HG02852 (cell line): ENCODE measurements around the gene TMEM63B.
A peak's percentile ranks its signal among the peaks of the same experiment; 100 is the strongest.
"Not testable (repeated sequence)": the region's sequence is repeated elsewhere in the genome, so short reads cannot be mapped to it uniquely, and the experiment has no call there.

Experiments used
- ATAC-seq: cut with Tn5 transposase; IDR thresholded peaks from one replicate; pipeline ENCODE4 v1.9.1; 2021; ENCODE audit warnings: mild to moderate bottlenecking, moderate library complexity; ENCODE audit not compliant: unreplicated experiment

The TMEM63B gene

DNA sequence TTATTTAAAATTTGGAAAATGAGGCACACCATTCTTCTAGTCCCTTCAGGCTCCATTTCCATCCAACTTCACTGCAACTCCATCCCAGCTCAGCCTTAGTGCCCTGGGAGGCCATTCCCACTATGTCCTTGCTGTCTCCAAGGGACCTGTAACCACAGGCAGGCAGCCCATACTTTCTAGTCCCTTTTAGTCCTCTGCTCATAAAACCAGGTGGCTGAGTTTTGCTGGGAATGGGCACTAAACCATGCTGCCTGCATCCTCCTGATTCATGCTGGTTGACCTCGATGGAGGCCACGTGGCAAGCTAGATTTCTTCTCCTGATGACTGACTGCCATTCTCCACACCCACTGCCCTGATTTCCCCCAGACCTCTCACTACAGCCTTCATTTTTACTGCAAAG is 61.9 kb downstream of the TMEM63B start:
- ATAC-seq, result no peak

DNA sequence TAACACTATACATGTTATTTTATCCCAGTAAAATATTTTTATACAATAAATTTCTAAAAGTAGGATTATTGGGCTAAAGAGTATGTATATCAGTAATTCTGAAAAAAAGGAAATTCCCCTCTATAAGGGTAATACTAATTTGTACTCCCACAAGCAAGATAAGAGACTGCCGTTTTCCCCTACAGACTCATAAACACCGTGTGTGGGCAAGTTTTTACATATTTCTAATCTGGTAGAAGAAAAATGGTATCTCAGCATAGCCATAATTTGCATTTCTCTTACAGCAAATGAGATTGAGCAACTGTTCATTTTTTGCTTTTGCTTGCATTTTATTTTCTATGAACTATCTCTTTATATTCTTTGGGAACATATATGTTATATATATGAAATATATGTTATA is 63.4 kb downstream of the TMEM63B start:
- peak; percentile 90 for ATAC-seq

DNA sequence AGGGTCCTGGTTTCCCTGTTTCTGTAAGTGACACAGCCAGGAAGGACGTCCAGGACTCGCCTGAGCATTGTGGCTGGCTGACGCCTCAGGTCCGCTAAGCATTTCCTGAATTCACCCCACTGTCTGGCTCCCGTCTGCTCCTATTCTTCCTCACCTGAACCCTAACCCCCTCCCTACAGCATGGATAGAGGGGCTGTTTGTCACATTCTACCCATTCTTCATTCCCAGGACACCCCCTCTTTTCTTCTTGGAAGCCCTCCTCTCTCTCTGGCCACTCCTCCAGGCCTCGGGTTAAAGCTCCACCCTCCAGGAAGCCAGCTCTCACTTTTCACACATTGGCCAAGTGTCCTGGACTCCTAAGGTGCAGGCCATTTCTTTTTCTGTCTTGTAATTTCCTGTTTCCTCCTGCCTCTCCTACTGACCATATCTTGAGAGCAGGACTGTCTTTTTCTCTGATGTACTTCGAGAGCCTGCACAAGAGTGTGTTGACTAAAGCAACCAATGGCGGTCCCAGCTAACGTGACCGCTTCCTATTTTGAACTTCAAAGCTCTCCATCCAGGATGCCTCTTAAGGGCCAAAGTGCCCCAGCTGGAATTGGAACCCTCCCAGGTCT is 65.2 kb downstream of the TMEM63B start:
- ATAC-seq, result no peak

DNA sequence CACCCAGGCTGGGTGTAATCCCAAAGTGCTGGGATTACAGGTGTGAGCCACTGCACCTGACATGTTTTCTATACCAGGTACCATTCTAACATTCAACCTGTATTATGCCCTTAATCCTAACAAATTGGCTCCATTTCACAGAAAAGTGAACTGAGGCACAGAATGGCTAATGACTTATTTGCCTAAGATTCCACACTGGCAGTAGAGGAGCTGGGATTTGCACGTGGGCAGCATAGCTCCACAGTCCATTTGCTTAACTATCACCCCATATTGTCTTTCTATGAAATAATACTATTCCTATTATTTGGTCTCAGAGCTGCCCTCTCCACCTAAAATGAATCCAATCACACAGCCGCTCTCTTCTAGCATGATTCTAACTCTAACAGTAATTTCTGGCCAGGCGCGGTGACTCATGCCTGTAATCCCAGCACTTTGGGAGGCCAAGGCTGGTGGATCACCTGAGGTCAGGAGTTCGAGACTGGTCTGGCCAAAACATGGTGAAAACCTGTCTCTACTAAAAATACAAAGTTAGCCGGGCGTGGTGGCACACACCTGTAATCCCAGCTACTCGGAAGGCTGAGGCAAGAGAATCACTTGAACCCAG is 66.1 kb downstream of the TMEM63B start:
- ATAC-seq, result no peak

- ATAC-seq, result no peak
Observed at GRCh38 chr6:44194326-44194725, 67.0 kb downstream of the TMEM63B start.

- ATAC-seq, result not testable (repeated sequence)
Observed at GRCh38 chr6:44196351-44196750, 69.0 kb downstream of the TMEM63B start.

DNA sequence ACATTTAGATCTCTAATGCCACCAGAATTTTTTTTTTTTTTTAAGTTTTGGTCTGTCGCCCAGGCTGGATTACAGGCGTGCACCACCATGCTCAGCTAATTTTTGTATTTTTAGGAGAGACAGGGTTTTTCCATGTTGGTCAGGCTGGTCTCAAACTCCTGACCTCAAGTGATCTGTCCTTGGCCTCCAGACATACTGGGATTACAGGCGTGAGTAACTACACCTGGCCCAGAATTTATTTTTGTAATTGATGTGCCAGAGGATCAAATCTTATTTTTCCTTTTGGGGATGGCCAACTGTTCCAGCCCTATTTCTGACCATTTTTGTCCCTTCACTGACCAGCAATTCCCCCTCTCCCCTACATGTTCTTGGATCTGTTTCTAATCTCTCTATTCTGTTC is 71.3 kb downstream of the TMEM63B start:
- no peak for ATAC-seq

DNA sequence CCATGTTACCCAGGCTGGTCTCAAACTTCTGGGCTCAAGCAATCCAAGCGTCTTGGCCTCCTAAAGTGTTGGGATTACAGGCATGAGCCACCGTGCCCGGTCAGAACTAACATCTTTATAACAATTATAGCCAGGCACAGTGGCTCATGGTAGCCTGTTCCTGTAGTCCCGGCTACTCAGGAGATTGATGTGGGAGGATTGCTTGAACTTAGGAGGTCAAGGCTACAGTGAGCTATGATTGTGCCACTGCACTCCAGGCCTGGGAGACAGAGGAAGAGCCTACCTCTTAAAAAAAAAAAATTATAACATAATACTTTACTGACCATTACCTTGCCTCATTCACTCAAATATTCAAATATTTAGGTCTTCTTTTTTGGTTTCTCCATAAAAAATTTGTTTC is 72.5 kb downstream of the TMEM63B start:
- no peak for ATAC-seq

DNA sequence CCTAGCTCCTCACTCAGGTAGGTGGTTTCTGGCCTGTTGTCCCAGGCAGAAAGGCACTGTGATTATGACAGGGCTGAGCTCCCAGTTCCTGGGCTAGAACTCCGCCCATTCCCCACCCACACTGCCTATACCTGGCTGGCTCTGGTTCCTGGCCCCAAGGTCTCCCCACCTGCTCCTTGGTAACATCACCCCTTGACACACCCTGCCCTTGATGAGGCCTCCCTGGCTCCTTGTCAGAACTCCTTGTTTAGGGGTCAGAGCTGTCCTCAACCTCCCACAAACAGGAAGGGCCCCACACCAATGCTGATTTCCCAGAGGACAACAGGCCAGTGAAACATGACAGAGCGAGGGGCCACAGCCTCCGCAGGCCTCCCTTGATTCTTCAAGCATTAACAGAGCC is 73.8 kb downstream of the TMEM63B start:
- no peak for ATAC-seq

- no peak for ATAC-seq
Observed at GRCh38 chr6:44201638-44202303, 74.4 kb downstream of the TMEM63B start.

GRCh38 chr6:44202332-44202971 is 75.1 kb downstream of the TMEM63B start:
- no peak for ATAC-seq

- ATAC-seq, result no peak
Observed at GRCh38 chr6:44202972-44203750, 75.8 kb downstream of the TMEM63B start.

DNA sequence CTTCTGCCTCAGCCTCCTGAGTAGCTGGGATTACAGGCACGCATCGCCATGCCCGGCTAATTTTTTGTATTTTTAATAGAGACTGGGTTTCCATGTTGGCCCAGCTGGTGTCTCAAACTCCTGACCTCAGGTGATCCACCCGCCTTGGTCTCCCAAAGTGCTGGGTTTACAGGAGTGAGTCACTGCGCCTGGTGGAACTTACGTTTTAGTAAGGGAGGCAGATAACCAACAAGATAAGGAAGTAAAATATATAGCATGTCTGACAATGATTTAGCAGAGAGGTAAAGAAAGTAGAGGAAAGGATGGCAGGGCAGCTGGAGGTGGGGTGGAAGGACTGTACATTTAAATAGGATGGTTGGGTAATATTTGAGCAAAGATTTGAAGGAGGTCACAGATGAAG is 76.6 kb downstream of the TMEM63B start:
- ATAC-seq, result no peak
